Measurements from ENCODE around the gene AKAP7. TPM values are rescaled to one million over a fixed set of nuclear protein-coding genes. Genes with fewer than 3 reads are reported as not detected.

AKAP7 gene
- total RNA-seq, 4 donors from 2014 or later, result 3.0 to 12.4 (median 3.4) TPM

DNA sequence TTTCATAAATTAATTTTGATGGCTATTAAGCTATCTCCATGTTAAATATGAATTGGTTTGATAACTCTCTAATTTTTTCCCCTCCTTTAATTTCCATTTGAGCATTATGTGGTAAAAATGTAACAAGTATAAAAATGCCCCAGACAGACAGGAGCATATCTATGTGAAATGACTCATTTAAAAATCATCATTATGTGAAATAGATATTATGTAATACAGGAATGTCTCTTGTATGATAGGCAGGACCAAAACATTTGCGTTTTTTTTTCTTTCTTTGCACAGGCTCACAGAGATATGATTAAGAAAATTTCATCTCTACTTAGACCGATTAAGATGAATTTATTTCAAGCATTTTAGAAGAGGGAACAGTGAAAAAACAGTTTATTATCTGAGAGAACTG, 95.8 kb downstream of the AKAP7 start:
- WGBS, result 80% methylated on average over 2 of the region's 2 CpGs

DNA sequence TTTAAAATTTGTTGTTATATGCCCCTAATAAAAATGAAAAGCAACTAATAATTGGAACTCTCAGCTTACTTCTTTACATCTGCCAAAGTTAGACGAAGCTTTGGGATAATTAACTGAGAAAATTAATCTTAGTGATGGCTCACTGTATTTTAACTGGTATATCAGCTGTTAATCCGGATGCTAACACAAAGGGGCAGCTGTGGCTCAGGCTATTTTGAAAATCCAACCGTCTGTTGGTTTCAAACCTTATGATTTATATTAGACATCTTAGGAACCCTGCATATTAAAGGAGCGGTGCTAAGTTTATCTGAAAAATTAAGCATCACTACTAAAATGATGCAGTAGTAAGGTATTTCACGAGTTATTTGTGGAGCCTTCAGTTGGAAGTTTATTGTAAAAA, 96.6 kb downstream of the AKAP7 start:
- no peaks in the 10 kb centered on the region for H3K27me3 ChIP-seq
- no peaks in the 10 kb centered on the region for H3K4me1 ChIP-seq
- 81% methylated on average over 5 of the region's 5 CpGs for WGBS
- H3K4me3 ChIP-seq, result no peak overlapping the region
- TF ChIP-seq POLR2A (IDR thresholded peaks at IDR 0.05), result no peak
- TF ChIP-seq, protein P1, sequence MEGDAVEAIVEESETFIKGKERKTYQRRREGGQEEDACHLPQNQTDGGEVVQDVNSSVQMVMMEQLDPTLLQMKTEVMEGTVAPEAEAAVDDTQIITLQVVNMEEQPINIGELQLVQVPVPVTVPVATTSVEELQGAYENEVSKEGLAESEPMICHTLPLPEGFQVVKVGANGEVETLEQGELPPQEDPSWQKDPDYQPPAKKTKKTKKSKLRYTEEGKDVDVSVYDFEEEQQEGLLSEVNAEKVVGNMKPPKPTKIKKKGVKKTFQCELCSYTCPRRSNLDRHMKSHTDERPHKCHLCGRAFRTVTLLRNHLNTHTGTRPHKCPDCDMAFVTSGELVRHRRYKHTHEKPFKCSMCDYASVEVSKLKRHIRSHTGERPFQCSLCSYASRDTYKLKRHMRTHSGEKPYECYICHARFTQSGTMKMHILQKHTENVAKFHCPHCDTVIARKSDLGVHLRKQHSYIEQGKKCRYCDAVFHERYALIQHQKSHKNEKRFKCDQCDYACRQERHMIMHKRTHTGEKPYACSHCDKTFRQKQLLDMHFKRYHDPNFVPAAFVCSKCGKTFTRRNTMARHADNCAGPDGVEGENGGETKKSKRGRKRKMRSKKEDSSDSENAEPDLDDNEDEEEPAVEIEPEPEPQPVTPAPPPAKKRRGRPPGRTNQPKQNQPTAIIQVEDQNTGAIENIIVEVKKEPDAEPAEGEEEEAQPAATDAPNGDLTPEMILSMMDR (IDR thresholded peaks at IDR 0.05), result no peak
- no peak for TF ChIP-seq EP300 (IDR thresholded peaks at IDR 0.05)
- TF ChIP-seq POLR2AphosphoS5 (IDR thresholded peaks at IDR 0.05), result no peak
- H3K27ac ChIP-seq, result no peak overlapping the region
- no peaks in the 10 kb centered on the region for H3K36me3 ChIP-seq
- no peaks in the 10 kb centered on the region for H3K9me3 ChIP-seq
- no peak for DNase-seq (ENCODE audit: low spot score in 2 of 2)

More for the DNA sequence above, 95.8 kb downstream of the AKAP7 start:
- TF ChIP-seq, protein P1 (IDR thresholded peaks at IDR 0.05), result no peak
- TF ChIP-seq POLR2A (IDR thresholded peaks at IDR 0.05) (no peak), EP300 (IDR thresholded peaks at IDR 0.05) (no peak), POLR2AphosphoS5 (IDR thresholded peaks at IDR 0.05) (no peak)
- no peak for DNase-seq (ENCODE audit: low spot score in 2 of 2)
- Histone ChIP-seq H3K27me3 (no peaks in the 10 kb centered on the region), H3K36me3 (no peaks in the 10 kb centered on the region), H3K4me1 (no peaks in the 10 kb centered on the region), H3K4me3 (no peak overlapping the region), H3K9me3 (no peaks in the 10 kb centered on the region), H3K27ac (no peak overlapping the region)

DNA sequence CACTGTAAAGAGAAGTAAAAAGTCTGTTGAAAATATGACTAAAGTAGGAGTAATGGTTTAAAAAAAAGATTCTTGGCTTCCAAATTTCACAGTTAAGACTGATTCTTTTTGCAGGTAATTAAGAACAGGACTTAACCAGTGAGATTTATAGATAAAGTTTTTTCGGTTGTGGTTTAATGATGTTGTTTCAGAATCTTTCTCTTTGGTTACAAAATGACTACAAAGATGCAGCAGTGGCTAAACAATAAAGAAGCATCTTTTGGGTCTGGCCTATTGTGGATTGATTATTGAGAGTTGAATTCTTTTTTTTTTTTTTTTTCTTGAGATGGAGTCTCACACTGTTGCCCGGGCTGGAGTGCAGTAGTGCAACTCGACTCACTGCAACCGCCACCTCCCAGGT, 109.7 kb downstream of the AKAP7 start:
- WGBS, result 80% methylated on average over 4 of the region's 4 CpGs
- TF ChIP-seq POLR2A (IDR thresholded peaks at IDR 0.05), result no peak
- Histone ChIP-seq H3K36me3 (no peaks in the 10 kb centered on the region), H3K4me3 (no peak overlapping the region), H3K4me1 (no peaks in the 10 kb centered on the region), H3K27me3 (no peaks in the 10 kb centered on the region), H3K27ac (no peak overlapping the region), H3K9me3 (no peaks in the 10 kb centered on the region)
- no peak for DNase-seq (ENCODE audit: low spot score in 2 of 2)

DNA sequence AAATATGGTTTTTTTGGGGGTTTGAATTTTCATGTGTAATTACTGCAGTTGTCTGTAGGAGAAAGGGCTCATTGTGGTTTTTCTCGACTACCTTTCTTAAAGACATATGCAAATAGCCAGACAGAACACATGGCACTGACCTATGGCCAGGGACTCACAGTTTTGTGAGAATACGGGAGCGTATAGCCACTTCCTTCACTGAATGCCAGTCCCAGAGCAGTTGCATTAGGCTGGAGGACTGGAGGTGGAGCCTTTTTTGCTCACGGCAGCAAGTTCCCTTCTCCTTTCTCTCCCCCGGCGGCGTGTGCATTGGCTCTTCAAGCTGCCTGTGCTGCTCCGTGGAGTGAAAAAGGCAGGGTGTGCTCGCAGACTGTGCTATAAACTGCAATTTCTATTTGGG, 114.9 kb downstream of the AKAP7 start:
- DNase-seq (ENCODE audit: low spot score in 2 of 2), result peak; percentile 57 to 79
- 26% methylated on average over 9 of the region's 9 CpGs for WGBS

DNA sequence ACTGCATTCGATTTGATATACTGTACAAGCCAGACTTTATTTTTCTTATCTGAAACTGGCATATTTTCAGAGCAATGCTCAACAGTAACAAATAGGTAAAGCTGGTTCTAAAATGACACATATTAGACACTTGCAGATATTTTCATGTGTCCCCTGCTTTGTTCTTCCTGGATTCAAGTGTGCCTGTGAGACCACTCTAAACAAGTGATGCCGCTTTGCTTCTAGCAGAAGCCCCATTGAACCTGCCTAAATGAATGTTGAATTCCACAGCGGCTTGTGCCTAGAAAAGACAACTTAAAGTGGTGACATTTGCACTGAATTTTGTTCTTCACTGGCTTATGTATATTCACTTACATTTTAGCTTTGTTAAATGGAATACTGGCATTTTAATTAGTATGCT, 115.7 kb downstream of the AKAP7 start:
- Histone ChIP-seq H3K27ac (no peak overlapping the region), H3K27me3 (no peaks in the 10 kb centered on the region), H3K36me3 (no peaks in the 10 kb centered on the region), H3K9me3 (no peaks in the 10 kb centered on the region), H3K4me3 (no peak overlapping the region), H3K4me1 (peaks cover 19% of the 10 kb centered on the region)
- 72% methylated on average over 3 of the region's 3 CpGs for WGBS
- TF ChIP-seq, protein P1 (IDR thresholded peaks at IDR 0.05), result no peak
- TF ChIP-seq EP300 (IDR thresholded peaks at IDR 0.05) (no peak), POLR2AphosphoS5 (IDR thresholded peaks at IDR 0.05) (no peak), POLR2A (IDR thresholded peaks at IDR 0.05) (no peak)
- no peak for DNase-seq (ENCODE audit: low spot score in 2 of 2)

More for the DNA sequence above, 114.9 kb downstream of the AKAP7 start:
- peak overlapping the region; percentile 33 for H3K4me3 ChIP-seq
- no peaks in the 10 kb centered on the region for H3K9me3 ChIP-seq
- peaks cover 19% of the 10 kb centered on the region for H3K4me1 ChIP-seq
- H3K36me3 ChIP-seq, result no peaks in the 10 kb centered on the region
- no peak for TF ChIP-seq EP300 (IDR thresholded peaks at IDR 0.05)
- TF ChIP-seq, protein P1 (IDR thresholded peaks at IDR 0.05), result no peak
- no peak for TF ChIP-seq POLR2AphosphoS5 (IDR thresholded peaks at IDR 0.05)
- no peak for TF ChIP-seq POLR2A (IDR thresholded peaks at IDR 0.05)
- no peaks in the 10 kb centered on the region for H3K27me3 ChIP-seq
- no peak overlapping the region for H3K27ac ChIP-seq

DNA sequence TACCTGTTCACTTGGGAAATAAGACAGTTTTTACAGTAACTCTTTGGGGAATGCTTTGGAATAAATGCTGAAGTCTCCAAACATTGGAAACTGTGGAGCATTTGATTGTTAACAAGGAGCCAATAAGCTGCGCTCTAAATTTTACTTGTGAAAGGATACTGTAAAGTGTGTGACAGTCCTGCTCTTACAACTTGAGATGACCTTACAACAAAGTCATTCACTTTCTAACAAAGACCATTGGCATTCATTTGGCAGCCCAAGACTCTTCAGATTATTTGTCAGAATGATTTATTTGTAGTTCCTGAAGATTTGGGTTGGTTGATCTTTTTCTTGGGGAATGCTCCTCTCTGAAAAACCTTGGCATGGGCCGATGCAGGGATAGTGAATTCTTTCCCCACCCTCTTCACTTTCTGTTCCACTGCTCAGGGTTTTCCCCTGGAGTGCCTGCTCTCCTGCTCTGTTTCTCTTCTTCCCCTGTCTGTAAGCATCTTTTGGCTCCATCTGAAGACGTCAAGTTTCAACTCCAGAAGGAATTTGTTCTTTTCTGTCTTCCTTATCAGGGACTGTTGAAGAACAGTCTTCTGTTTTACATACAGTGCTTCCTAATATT, 116.4 kb downstream of the AKAP7 start:
- DNase-seq (ENCODE audit: low spot score in 2 of 2), result no peak
- H3K4me3 ChIP-seq, result no peak overlapping the region

More for the DNA sequence above, 116.4 kb downstream of the AKAP7 start:
- Histone ChIP-seq H3K4me1 (peaks cover 19% of the 10 kb centered on the region), H3K9me3 (no peaks in the 10 kb centered on the region), H3K27ac (no peak overlapping the region), H3K27me3 (no peaks in the 10 kb centered on the region), H3K36me3 (no peaks in the 10 kb centered on the region)
- 55% methylated on average over 3 of the region's 3 CpGs for WGBS
- TF ChIP-seq, protein P1 (IDR thresholded peaks at IDR 0.05), result no peak
- TF ChIP-seq POLR2A (IDR thresholded peaks at IDR 0.05), result no peak
- no peak for TF ChIP-seq POLR2AphosphoS5 (IDR thresholded peaks at IDR 0.05)
- no peak for TF ChIP-seq EP300 (IDR thresholded peaks at IDR 0.05)

All from suprapubic skin (tissue), 4 donors.